ENCODE data around the gene AK8.

- no peak for TF ChIP-seq POLR2A (IDR thresholded peaks at IDR 0.05)
- TF ChIP-seq CTCF (IDR thresholded peaks at IDR 0.05): no peak
Measured at GRCh38 chr9:132825430-132825829, 52.7 kb downstream of the AK8 start.

Measured in vagina (tissue), 2 donors.